Activated naive CD4-positive, alpha-beta T cell (primary cell): ENCODE results near the gene NFIB.

Experiments
- DNase-seq, 4 experiments: peaks; one replicate each; lab custom pipeline; 2025; lab: John Stamatoyannopoulos, UW

The NFIB gene

DNA sequence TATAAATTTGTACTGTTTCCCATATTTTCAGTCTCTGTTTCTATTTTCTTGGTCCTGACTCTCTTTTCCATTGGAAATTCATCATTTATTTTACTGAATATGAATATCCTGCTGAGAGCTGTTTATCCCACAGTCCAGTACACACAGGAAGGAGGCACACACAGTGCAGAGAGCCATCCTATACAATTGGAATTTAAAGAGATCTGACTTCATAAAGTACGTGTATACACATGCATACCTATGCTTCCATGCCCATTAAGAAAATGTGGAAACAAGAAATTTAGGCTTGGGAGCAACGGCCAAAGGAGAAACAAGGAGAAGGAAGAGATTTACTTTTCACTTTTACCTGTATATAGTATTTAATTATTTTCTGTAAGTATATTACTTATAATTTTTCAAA, 99.2 kb downstream of the NFIB start:
- no peak for DNase-seq

DNA sequence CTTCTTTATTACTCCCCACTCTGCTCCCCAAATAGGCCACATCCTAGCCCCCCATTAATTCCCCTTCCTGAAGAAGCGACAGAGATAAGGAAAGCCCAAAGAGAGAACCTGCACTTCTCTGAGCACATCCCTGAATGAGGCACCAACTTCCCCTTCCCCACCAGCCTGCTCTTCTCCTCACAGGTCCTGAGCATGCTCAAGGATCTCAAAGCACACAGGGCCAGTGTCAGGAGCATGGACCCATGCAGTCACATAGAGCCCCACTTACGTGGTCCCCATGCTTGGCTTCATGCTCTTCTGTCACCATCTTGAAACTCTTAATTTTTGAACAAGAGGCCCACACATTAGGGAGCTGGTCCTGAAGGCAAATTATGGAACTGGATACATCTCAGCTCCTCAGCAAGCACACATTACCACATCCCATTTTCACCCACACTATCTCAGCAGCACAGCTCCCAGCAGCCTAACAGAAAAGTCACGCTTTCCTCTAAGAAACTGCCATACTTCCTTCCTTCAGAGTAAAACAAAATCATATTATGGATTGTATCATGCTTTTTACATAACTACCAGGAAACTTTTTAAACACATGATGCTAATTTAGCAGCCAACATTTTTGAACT, 99.8 kb downstream of the NFIB start:
- no peak for DNase-seq

DNA sequence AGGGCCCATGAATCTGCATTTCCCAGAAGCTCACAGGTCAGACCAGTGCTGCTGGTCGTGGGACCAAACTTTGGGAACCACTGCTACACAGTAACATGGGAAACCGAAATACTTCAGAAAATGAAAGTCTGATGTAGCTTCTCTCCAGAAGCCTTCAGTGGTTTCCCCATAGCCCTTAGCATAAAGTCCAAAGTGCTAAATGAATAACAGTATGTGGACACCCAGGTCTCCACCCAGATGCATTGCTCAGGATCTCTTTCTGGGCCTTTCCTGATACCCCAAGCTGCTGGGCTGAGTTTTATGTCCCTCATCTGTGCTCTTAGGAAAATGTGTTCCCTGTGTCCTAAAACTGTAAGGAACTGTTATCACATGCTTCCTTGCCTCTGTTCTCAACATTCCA, 100.4 kb downstream of the NFIB start:
- no peak for DNase-seq

DNA sequence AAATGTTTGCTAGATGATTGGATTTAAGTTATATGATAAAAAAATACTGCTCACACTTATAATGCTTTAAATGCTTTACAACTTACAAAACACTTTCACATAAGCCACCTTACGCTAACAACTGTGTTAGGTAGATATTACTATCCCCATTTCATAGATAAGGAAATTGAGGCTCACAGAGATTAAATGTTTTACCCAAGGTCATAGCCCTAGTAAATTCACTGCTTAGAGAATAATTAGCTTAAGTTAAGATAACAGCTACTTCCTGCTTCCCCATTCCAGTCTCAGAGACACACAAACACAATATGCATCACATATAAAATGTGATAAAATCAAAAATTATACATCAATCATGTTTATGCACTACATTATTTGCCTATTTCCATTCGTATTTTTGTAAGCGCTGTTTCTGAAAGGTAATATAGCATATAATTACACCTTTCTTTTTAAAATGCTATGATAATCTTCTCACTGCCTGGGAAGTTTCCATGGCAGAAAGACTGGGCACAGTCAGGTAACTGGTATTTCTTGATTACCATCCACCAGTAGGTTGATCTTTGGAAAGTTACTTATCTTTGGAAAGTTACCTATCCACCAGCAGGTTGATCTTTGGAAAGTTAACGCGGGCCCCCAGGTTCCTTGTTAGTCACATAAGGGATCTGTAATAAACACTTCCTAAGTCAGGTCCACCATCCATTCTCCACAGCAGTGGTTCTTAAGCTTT, 101.1 kb downstream of the NFIB start:
- no peak for DNase-seq

DNA sequence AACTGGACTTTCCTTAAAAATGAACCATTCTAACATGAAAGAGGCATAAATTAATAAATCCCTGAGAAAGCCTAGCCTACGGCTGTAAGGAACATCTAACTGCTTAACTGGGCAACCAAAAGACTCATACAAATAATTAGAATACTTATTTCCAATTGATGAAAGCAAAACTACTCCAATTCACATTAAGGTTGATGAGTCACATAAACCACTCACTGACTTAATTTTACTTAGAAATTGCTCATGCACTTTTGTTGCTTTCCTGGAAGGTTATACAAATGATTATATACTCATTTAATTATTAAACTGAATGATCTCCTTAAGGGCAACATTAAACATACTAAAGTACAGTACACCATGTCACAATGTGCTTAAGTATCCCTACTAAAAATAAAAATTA, 101.9 kb downstream of the NFIB start:
- no peak for DNase-seq

DNA sequence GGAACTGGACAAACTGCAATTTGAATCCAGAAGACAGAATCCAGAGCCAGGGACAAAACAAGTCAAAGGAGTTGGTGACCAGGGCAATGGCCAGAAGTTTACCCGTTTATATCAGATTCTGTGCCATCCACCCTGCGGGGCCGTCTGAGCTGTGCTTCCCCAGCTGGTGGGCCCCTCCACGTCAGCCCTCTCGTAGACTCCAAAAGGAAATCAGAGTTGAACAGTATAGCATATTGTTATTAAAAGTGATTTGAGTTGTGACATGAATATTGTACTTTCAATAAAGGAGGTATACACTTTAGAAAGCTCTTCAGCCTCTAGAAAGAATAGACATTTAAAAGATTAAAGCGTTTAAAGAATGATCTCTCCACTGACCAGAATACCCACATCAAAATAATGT, 102.4 kb downstream of the NFIB start:
- no peak for DNase-seq

DNA sequence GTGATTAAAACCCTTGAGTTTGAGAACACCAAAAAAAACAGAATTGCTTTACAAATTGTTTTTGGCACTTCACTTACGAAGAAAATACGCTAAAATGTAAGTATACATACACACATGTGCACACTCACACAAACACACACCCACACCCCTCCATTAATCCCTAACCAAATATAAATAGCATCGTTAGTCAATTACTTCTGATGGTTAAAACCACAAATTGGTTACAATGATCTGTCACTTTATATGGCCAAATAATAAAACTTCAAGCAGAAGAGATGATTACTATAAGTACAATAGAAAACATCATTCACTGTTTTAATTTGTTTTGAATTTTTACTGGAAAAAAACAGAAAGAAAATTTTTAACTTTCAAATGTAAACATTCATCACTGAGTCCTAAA, 103.5 kb downstream of the NFIB start:
- DNase-seq, result no peak

DNA sequence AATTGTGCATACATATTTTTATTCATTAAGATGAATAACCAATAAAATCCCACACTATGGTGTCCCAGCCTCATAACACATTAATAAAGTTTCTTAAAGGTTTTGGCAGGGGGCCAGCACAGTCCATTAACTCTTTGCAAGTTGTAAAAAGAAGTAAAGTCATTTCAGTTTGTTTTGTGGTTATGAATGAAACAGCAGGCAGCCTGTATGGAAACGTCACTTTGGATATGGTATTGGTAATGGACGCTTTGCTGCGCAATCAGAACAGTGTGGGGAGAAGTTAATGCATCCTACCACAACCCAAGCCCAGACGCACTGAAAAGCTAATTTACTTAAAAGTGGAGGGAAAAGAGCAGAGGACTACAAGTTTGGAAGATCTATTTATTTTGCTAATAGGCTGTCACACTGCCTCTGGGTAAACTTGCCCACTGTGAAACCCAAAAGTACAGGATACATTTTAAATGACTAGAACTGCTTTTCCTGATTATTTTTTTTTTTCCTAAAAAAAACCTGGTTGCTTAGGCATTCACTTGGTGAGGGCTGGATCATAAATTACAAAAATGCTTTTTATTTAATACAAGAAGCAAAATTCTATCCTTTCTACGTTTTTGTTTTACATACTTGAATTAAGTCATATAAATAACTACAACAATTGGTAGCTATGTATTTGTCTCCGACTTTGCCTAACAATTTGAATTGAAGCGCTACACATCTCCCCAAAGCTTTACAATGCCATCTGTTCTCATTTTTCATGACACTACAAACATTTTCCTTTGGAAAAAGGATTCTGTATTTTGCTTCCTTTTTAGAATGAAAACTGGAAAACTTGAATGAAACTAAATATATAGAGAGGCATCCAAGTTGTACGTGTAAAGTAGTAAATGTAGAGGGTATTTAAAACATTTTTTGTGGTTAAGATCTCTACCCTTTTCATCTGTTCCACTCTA, 104.3 kb downstream of the NFIB start:
- no peak for DNase-seq

DNA sequence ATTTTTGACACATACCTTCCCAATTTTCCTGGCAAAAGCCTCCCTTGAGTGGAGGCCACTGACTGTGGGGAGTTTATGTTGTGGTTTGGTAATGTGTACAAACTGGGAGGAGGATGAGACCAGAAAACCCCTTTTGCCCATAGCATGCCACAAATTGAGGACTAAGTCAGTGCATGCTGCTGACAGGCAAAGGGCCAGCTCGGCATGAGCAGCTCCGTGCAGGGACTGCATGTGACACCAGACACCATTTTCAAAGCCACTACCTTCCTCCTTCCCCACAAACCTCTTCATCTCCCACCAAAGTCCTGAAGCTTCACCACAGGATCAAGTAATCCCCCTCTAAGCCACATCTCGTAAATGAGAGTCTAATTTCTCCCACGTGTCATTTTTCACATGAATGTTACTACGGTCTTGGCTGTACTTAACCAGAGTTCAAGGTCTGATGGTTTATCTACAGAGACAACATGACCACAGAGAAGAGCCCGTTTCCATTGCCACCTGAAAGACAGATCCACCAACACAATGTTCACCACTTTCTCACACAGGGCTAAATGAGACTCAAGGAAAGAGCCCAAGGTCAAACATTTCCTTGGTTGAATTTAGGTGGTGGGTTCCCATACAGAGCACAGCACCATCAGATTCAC, 106.5 kb downstream of the NFIB start:
- DNase-seq, result no peak

DNA sequence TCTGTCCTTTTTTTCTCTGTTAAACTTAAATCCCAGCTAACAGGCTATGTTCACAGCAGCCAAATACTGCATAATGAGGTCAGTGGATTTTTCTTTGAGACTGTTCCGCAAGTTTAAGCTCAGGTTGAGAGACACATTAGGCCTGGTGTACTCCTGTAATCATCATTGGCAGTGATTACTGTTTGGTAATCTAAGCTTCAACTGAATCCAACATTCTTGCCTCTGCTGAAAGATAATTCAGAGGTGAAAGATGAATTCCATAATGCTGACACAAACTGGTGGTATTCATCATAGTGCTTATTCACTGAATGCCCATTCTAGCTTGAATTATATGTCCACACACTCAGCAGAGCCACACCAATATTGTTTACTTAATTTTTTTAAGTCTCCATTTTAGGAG, 108.5 kb downstream of the NFIB start:
- DNase-seq, result no peak

DNA sequence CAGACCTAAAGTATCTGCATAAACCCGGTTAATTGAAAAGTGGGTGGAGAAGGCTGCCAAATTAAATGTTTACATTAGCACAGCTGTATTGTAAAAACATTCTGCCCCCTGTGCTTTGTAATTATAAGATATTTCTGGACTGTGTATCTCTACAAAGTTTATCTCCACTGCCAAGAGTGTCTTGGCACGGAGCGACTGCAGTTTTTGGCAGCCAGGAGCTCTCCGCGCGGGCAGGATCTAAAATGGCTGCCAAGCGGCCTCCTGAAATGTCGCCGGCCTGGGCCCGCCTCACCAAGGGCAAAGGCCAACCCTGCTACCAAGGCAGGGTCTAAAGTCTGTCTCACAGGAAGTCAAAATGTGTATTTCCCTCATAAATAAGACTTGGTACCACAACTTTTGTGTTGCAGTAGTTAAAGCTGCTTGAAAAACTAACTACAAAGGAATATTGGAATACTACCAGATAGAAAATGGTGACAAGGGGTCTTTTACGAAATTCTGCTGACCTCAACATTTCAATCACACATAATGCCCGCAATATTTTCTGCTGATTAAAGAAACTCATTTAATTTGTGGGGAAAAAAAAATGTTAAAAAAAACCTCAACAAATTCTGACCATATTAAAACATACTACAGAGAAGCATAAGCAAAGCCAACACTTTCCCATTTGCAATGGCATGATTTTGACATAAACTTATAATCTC, 110.4 kb downstream of the NFIB start:
- DNase-seq, result no peak

DNA sequence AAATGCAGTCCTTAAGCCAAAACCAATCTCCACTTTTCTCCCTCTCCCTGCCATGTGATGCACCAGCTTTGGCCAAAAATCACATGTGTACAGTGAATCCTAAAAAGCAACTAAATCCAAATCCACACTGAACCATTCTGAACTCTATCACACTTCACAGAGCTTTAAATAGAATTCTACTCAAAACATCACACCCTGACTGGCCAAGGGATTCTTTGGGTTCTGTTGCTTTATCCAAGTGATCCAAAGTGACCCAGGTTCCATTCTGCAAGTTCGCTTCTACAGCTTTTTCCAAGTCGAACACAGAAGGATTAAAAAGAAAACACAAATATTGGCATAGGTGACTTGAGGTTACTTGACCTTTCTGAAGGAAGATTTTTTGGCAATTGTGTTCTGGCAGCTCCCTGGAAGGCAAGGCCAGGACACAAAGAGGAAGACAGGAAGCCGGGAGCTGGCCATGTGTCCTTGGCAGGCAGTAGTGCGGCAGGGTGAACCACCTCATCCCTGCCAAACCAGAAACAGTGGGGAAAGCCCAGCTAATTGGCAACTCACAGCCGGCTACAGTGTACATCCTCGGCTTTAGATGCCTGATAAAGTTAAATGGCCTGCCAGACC, 115.0 kb downstream of the NFIB start:
- no peak for DNase-seq

DNA sequence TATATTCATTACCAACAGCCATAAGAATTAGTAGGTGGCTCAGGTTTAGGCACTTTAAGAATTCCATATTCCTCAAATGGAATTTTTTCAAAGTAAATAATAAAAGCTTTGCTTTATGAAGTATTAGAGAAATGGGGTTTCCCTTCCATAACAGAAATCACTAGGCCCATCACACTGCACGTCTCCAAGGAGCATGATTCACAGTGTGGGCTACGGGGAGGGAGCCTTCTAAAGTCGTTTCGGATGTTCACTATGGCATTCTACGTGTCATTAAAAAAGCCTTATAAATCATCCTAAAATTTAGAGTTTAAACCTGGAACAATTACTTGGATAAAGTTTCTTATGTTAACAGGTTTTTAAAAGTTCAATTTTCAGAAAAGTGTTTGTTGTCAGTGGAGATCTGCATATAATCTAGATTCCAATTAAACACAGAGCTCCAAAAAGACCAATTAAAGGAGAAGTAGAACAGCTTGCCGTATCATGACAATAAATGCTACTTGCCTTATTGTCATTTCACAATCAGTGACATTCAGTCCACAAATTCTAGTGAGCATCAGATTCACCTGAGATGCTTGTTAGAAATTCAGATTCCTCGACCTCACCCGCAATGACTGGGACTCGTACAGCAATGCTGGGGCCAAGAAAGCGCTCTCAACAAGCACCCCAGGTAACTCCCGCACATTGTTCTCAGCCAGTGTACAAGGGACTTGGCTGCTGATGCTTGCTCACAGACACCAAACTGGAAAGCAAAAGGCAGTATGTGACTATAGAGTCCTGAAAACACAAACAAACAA, 115.7 kb downstream of the NFIB start:
- no peak for DNase-seq

DNA sequence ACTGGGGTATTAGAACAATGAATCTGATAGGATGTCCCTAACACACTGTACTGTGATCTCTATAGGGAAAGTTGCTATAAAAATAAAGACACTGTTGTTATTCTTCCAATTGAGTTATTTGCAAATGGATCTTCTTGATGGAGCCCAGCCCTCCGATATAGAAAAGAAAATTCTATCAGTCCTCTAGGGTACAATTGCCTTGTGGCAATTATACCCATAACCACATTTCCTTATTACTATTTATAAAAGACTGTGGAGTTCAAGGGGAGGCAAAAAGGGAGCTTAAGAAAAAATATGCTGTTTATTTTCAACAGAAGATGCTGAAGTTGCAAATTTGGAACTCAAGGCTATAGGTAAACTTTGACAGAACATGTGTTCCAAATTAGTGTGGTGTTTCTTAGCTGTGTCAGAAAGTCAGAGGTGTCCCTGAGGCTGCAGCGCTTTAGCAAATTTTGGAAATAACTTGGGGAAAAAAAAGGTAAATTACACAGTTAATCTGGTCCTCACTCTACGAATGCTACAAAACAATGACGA, 116.5 kb downstream of the NFIB start:
- no peak for DNase-seq

DNA sequence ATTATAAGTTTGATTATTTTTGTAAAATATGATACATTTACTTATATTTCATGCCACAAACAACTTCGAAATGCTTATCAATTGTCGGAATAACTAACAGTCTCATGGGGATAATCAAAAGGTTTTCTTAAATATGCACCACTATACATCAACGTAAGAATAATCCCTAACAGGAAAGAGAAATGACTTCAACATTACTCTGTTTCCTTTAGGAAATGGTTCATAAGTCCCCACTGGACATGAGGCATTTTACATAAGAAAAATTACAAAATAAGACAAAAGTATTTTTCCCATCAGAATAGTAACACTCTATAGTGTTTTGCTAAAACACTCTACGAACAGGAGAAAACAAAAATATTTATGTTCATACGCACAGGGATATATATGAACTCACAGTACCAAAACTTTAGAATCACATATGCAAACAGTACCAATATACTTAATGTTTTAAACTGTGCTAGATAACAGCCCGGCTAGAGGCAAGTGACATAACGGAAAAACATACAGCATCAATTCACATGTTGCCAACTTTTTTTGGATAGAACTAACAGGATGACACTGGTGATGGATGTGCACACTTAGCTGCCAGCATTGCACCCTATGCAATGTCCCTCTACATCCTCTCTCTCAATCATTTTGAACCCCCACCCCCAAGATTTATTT, 120.5 kb downstream of the NFIB start:
- DNase-seq, result no peak

DNA sequence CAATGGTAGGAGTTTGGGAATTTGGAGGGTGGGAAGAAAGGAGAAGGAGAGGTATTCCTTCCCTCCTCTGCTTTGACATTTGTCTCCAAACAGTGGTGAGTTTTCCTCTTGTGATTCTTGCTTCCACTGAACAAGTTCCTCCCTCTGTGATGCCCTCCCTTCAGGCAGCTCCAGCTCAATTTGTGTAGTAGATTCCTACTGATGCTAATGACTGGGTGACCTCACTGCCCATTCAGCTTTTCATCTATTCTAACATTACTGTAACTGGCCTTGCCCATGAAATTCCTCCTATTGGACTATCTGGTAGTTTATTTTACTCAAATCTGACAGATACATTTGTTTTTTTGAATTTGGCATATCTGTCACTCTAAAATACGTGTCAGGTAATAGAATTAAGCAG, 121.4 kb downstream of the NFIB start:
- no peak for DNase-seq

DNA sequence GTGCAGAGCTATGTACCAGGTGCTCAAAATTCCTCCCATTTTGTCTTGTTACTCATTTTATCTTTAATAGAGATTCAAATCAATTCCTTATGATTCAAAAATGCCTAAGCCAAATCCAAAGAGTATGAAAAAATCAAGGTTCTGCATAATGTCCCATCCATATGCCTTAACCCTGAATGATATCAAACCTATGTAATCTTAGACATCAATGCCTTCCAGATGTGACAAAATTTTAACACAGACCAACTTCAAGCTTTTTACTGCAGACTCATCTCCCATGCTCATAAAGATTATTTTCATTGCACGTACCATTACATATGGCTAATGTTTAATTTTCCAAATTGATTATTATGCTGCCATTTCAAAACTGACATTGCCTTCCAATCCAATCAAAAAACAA, 122.4 kb downstream of the NFIB start:
- DNase-seq, result no peak

DNA sequence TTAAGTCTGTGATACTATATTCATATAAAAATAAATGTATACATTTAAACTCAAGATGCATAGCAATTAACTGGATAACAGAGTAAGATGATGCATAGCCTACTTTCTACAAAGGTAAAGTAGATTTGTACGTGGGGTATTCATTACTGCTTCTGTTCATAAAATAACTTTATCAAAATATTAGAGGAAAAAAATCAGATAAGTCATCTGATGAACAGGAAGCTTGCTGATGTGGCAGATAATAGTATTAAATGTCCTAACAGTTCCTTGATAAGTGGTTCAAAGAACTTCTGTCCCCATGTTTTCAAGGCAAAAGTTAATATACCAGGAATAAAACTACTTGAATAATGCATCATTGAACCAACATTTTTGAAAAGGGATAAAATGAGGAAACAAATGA, 123.7 kb downstream of the NFIB start:
- DNase-seq, result no peak

DNA sequence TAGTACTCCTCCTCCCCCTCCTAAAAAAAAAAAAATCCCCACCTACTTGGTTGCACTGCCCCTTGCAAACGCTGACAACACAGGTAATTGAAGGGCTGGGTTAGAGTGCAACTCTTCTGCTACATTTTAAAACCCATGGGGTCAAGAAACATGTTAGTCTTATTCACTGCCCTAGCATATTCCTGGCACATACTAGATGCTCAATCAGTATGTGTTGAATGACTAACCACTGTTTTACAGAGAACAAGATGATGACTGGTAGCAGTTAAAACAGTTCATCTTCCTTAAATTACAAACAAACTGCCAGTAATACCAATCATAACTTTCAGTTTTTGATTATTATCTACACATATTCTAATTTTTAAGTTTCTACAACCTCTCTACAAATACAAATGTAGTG, 124.4 kb downstream of the NFIB start:
- DNase-seq, result no peak

DNA sequence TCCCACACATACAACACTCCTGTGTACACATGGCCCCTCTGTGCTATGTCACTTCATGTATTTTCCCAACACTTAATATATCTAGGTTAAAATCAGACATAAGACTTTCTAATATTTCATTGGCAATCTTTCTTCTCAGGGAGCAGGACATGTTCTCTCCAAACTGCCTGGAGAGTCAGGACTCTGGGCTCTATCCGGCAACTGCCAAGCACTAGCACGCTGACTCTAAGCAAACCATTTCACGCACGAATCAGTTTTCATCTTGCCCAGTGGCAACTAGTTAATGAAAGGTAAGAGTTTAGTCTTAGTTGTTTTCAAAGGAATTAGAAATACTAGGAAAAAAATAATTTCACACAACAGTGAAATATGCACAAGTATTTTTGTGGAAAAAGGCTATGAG, 124.8 kb downstream of the NFIB start:
- no peak for DNase-seq
